Measurements from ENCODE around the gene PALD1. TPM values are rescaled to one million over a fixed set of nuclear protein-coding genes. Genes with fewer than 3 reads are reported as not detected.

The PALD1 gene
- total and polyA plus RNA-seq, 9 of the 15 experiments (the other 6 are each of a cell fraction or from before 2014, with no cell fraction given) = 0.03 to 0.29 (median 0.09) TPM; not detected in 2

DNA sequence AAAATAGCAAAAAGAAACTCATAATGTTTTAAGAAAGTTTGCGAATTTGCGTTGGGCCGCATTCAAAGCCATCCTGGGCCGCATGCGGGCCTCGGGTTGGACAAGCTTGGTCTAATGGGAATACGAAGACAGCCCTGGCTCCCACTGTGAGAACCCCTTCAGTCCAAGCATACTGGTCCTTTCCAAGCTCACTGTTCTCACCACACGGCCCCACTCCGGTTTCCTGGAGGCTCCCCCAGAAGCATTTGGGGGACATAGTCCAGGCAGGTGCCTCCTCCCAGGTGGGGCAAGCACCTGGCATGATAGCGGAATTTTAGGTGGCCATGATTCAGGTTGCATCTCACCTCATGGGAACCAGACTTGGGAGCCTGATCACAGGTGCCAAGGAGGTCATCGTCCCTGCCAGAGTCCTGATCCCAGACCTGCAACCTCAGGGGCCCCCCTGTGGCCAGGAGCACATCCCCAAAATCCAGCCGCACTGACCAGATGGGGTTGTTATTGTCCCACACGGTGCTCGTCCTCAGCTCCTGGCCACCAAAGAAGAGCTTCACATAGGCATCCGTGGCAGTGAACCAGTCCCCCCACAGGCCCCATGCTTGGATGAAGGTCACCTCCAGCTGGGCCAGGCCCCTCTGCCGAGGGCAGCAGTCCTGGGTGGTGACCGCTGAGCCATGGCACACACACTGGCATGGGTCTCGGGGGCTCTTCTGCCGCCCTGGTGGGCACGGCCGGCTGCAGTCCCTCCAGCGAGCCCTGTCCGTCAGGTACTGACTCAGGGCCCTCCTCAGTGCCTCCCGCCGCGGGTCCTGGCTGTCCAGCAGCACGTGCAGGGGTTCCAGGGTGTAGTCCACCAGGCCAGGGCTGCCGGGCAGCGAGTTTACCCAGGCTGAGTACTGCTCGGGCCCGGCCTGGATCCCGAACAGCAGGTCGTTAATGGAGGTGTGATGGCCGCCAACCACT is 119.6 kb downstream of the PALD1 start:
- TF ChIP-seq HNRNPL (IDR thresholded peaks at IDR 0.05; ENCODE audit: low read depth, low read length) (0 out of 2 replicates have a peak, but pooled peaks have one; percentile 28), SOX6 (IDR thresholded peaks at IDR 0.05) (no peak), ZNF695 (CRISPR knock-in tag; IDR thresholded peaks at IDR 0.05) (no peak), ZBTB33 (CRISPR knock-in tag; IDR thresholded peaks at IDR 0.05) (peak; percentile 93), PCBP1 (IDR thresholded peaks at IDR 0.05; ENCODE audit: low read depth, low read length, poor library complexity, severe bottlenecking) (peak; percentile 28), BRD9 (IDR thresholded peaks at IDR 0.05; ENCODE audit: low read depth, partially characterized antibody) (no peak)
- in situ Hi-C loops (cut with MboI) (no loop called here), intact Hi-C loops (cut with micrococcal nuclease) (no loop called here)
- peak in 1 of 4 experiments; percentile 14 for DNase-seq (ENCODE audit: extremely low read depth in 1 of 4, low spot score in 3 of 4)
- no peak for FAIRE-seq
- no peaks in the 10 kb centered on the region for H3K27me3 ChIP-seq (ENCODE audit: control insufficient read depth in 2 of 2, insufficient read depth in 2 of 2, low read length in 2 of 2)
- peak overlapping the region; percentile 69 for H2AFZ ChIP-seq (ENCODE audit: low read depth, low read length)
- H3K9me1 ChIP-seq (ENCODE audit: control insufficient read depth, insufficient read depth, low read length) = no peaks in the 10 kb centered on the region
- no peaks in the 10 kb centered on the region for H3K9me3 ChIP-seq (replicated peaks; ENCODE audit: control insufficient read depth, insufficient read depth, low read depth, low read length)
- CTCF ChIA-PET (ENCODE audit: low intra/inter-chr PET ratio) = no interaction called here
- peaks cover 70 to 79% of the 10 kb centered on the region in 2 experiments for H3K4me1 ChIP-seq (replicated peaks in 1 of 2; ENCODE audit: control insufficient read depth in 2 of 2, insufficient read depth in 2 of 2, low read length in 2 of 2)
- POLR2A ChIA-PET = interaction anchor here (0.6 to 1.4 kb wide), 6 partner anchors 7 to 295 kb away, joined by 3 read pairs; no protein-coding TSS in a partner anchor
- no peak for ATAC-seq
- BruUV-seq (replicated peaks) = no TSS peak
- no peak overlapping the region for H3K4me2 ChIP-seq (ENCODE audit: insufficient read depth, low read length)
- H3K36me3 ChIP-seq (ENCODE audit: control insufficient read depth, insufficient read depth, low read length) = no peaks in the 10 kb centered on the region
- no peaks in the 10 kb centered on the region for H4K20me1 ChIP-seq (replicated peaks; ENCODE audit: control insufficient read depth, insufficient read depth, low read length)
- WGBS (ENCODE audit: insufficient coverage, low coverage, missing lambda C conversion rate) = 88% methylated on average over 34 of the region's 34 CpGs
- peak overlapping the region; percentile 5; the same call in 1 of the 3 replicates for H3K27ac ChIP-seq (ENCODE audit: extremely low read depth, low read depth, low read length)
- H3K4me3 ChIP-seq = no peak overlapping the region
- H3K79me2 ChIP-seq (ENCODE audit: control insufficient read depth, insufficient read depth, low read length) = no peaks in the 10 kb centered on the region; the same call in 2 of the 3 replicates
- peak overlapping the region in 1 of 2 experiments; percentile 84; a peak in 2 of 4 replicates for H3K9ac ChIP-seq (ENCODE audit: insufficient read depth in 1 of 2, low read depth in 2 of 2, low read length in 2 of 2)
